HepG2 (cell line): ENCODE results near the gene NAP1L4. TPM values are rescaled to one million over a fixed set of nuclear protein-coding genes. Genes with fewer than 3 reads are reported as not detected.

Source experiments
- AGO1 ChIP-seq: fragments of 200-400 bp; formaldehyde crosslinking; IDR thresholded peaks from 2 replicates; pipeline ENCODE4 v1.6.1; 2017; ENCODE audit warnings: mild to moderate bottlenecking, low read depth, low read length, moderate library complexity; ENCODE audit not compliant: poor library complexity, severe bottlenecking
- CHCHD3 ChIP-seq: sonication (generic); formaldehyde crosslinking; IDR thresholded peaks from 2 replicates; pipeline ENCODE4 v1.8.0; 2022; ENCODE audit warnings: mild to moderate bottlenecking, missing genetic modification reagents, moderate library complexity
- GABPA ChIP-seq, 2 experiments: IDR thresholded peaks; 2 replicates each; pipeline ENCODE4 v1.6.1; 2011 to 2016; ENCODE audit warnings: low read depth in 2 of 2, low read length in 1 of 2, missing biosample characterization in 1 of 2, missing genetic modification characterization in 1 of 2
- IKZF4 ChIP-seq: sonication (generic); formaldehyde crosslinking; IDR thresholded peaks from 2 replicates; pipeline ENCODE4 v1.5.1; 2020; ENCODE audit warnings: borderline replicate concordance, mild to moderate bottlenecking, low read depth, missing genetic modification reagents; ENCODE audit errors: not compliant biosample characterization
- ISX ChIP-seq: sonication (generic); formaldehyde crosslinking; conservative IDR thresholded peaks from 2 replicates; pipeline ENCODE4 v1.5.0; 2020; ENCODE audit warnings: missing genetic modification reagents
- KMT2A ChIP-seq: sonication (generic); formaldehyde crosslinking; IDR thresholded peaks from 2 replicates; pipeline ENCODE4 v1.4.0; 2020; ENCODE audit warnings: missing genetic modification reagents
- MED1 ChIP-seq: sonication (generic); formaldehyde crosslinking; IDR thresholded peaks from 2 replicates; pipeline ENCODE4 v1.4.0; 2020; ENCODE audit warnings: missing genetic modification reagents
- MXI1 ChIP-seq: IDR thresholded peaks from 3 replicates; pipeline ENCODE4 v1.6.1; 2012; ENCODE audit warnings: low read depth, low read length, inconsistent platforms, borderline replicate concordance
- NFE2L2 ChIP-seq: fragments of 150-350 bp; IDR thresholded peaks from 2 replicates; pipeline ENCODE4 v1.6.1; 2014; ENCODE audit warnings: low read length
- POLR2AphosphoS5 ChIP-seq: IDR thresholded peaks from 2 replicates; pipeline ENCODE4 v1.6.1; 2012; ENCODE audit warnings: low read depth, low read length
- RFXAP ChIP-seq: sonication (generic); formaldehyde crosslinking; IDR thresholded peaks from 2 replicates; pipeline ENCODE4 v1.4.0; 2020; ENCODE audit warnings: missing genetic modification reagents, borderline replicate concordance
- RNF2 ChIP-seq: fragments of 450-650 bp; conservative IDR thresholded peaks from 2 replicates; pipeline ENCODE4 v1.6.1; 2016; ENCODE audit warnings: low read depth
- ZBTB38 ChIP-seq: sonication (generic); formaldehyde crosslinking; IDR thresholded peaks from 2 replicates; pipeline ENCODE4 v1.5.1; 2020; ENCODE audit warnings: mild to moderate bottlenecking, missing genetic modification reagents
- ZMYM4 ChIP-seq: sonication (generic); formaldehyde crosslinking; IDR thresholded peaks from 2 replicates; pipeline ENCODE4 v1.8.1; 2023; ENCODE audit warnings: mild to moderate bottlenecking, missing genetic modification reagents
- ZNF3 ChIP-seq: IDR thresholded peaks from 2 replicates; pipeline ENCODE4 v1.7.0; 2017; ENCODE audit warnings: inconsistent platforms
- ZNF670 ChIP-seq: sonication (generic); formaldehyde crosslinking; IDR thresholded peaks from 2 replicates; pipeline ENCODE4 v1.8.0; 2022; ENCODE audit warnings: mild to moderate bottlenecking, missing genetic modification reagents, borderline replicate concordance
- polyA plus RNA-seq, 8 experiments: library from polyadenylated mRNA; depleted of rRNA in 3 of 8; stranded (reverse) in 7 of 8; unstranded in 1 of 8; fragments of >200 nt; fragmentation: Illumina TruSeq in 4 of 8; extraction: Trizol in 4 of 8; gene quantifications; 2 replicates each; pipeline versions ENCODE4 v1.2.1 to v1.2.3, GENCODE V29; 2011 to 2016; ENCODE audit warnings: low read depth in 4 of 8, missing spikeins in 1 of 8, mixed read lengths in 1 of 8; ENCODE audit not compliant: insufficient read depth in 1 of 8
- total RNA-seq, 5 experiments: library from RNA; depleted of rRNA; stranded (reverse); fragments of >200 nt; fragmentation: Illumina TruSeq; extraction: Trizol; gene quantifications; 2 replicates each; pipeline ENCODE4 v1.2.3, GENCODE V29; 2016; ENCODE audit warnings: low read depth in 1 of 5
- TF ChIP-seq, protein P1 (sequence below): conservative IDR thresholded peaks from 2 replicates; pipeline ENCODE4 v1.6.1; 2018; ENCODE audit warnings: missing genetic modification reagents
- TF ChIP-seq, protein P2 (sequence below): sonication (generic); formaldehyde crosslinking; IDR thresholded peaks from 2 replicates; pipeline ENCODE4 v1.5.1; 2020; ENCODE audit warnings: mild to moderate bottlenecking, moderate library complexity, missing genetic modification reagents
- TF ChIP-seq, protein P3 (sequence below): sonication (generic); formaldehyde crosslinking; IDR thresholded peaks from 2 replicates; pipeline ENCODE4 v1.5.0; 2020; ENCODE audit warnings: missing genetic modification reagents
- TF ChIP-seq, protein P4 (sequence below): IDR thresholded peaks from 2 replicates; pipeline ENCODE4 v1.6.1; 2016; ENCODE audit warnings: low read depth, control low read depth
- TF ChIP-seq, protein P5 (sequence below): sonication (generic); formaldehyde crosslinking; IDR thresholded peaks from 2 replicates; pipeline ENCODE4 v1.4.0; 2020; ENCODE audit warnings: missing genetic modification reagents

The NAP1L4 gene
- total and polyA plus RNA-seq, 2 of the 13 experiments (the other 11 are each of a cell fraction or from before 2014, with no cell fraction given), result 64.0 to 186 TPM

DNA sequence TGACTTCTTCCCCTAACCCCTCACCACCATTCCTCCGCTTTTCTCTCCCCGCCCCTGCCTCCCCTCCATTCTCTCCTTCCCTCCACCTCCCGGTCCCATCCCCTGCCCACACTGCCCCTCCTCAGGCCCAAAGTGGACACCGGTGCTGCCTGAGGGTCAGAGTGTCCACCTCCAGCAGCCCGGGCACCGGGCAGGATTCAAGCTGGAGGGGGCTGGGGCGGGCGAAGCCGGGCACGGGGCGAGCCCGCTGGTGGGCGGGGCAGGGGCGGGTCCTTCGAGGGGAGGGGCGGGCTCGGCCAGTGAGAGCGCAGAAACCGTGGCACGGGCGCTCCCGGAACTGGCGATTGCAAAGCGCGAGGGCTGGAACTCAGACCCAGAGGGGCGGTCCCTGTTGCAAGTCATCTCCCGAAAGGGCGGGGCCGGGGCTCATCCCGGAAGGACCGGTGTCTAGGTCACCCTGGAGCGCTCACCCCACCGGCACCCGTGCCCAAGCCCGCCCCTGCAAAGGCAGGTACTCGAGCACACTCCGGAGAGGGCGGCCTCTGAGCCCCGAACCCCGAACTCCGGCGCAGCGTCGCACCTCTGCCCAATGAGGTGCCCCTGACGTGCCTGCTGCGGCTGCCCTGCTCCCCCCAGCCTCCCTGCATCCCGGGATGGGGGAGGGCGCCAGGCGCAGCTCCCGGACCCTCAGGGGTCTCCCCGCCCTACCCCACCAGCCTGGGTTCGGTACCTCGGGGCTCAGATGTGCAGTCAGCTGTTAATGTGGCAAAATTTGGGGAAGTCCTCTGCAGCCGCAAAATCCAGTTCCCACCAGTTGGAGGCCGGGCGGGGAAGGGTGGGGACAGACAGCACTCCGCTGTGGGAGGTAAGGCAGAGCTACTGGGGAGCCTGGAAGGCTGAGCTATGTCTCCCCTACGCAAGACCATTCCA lies 90.0 kb downstream of the NAP1L4 start (continued):
- TF ChIP-seq, protein P1, sequence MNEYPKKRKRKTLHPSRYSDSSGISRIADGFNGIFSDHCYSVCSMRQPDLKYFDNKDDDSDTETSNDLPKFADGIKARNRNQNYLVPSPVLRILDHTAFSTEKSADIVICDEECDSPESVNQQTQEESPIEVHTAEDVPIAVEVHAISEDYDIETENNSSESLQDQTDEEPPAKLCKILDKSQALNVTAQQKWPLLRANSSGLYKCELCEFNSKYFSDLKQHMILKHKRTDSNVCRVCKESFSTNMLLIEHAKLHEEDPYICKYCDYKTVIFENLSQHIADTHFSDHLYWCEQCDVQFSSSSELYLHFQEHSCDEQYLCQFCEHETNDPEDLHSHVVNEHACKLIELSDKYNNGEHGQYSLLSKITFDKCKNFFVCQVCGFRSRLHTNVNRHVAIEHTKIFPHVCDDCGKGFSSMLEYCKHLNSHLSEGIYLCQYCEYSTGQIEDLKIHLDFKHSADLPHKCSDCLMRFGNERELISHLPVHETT (CRISPR knock-in tag), result 0 out of 2 replicates have a peak, but pooled peaks have one; percentile 24
- no peak; the same call in 1 of the 2 replicates for TF ChIP-seq MED1 (CRISPR knock-in tag)
- TF ChIP-seq KMT2A (CRISPR knock-in tag), result no peak
- TF ChIP-seq MXI1, result peak; percentile 64; the same call in 1 of the 3 replicates
- TF ChIP-seq, protein P2, sequence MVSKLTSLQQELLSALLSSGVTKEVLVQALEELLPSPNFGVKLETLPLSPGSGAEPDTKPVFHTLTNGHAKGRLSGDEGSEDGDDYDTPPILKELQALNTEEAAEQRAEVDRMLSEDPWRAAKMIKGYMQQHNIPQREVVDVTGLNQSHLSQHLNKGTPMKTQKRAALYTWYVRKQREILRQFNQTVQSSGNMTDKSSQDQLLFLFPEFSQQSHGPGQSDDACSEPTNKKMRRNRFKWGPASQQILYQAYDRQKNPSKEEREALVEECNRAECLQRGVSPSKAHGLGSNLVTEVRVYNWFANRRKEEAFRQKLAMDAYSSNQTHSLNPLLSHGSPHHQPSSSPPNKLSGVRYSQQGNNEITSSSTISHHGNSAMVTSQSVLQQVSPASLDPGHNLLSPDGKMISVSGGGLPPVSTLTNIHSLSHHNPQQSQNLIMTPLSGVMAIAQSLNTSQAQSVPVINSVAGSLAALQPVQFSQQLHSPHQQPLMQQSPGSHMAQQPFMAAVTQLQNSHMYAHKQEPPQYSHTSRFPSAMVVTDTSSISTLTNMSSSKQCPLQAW (CRISPR knock-in tag), result no peak; the same call in 1 of the 2 replicates
- no peak for TF ChIP-seq GABPA (IDR thresholded peaks at IDR 0.05; ENCODE audit: low read depth, low read length)
- TF ChIP-seq GABPA (CRISPR knock-in tag; IDR thresholded peaks at IDR 0.05; ENCODE audit: low read depth), result peak; percentile 50
- TF ChIP-seq, protein P3, sequence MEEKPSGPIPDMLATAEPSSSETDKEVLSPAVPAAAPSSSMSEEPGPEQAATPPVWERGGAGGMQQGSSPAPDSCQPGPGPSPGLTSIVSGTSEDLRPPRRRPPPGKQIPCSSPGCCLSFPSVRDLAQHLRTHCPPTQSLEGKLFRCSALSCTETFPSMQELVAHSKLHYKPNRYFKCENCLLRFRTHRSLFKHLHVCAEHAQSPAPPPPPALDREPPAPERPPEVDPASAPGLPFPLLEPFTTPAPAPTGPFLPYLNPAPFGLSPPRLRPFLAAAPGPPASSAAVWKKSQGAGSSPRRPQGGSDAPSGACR, result no peak
- TF ChIP-seq ZNF3 (CRISPR knock-in tag), result no peak
- TF ChIP-seq, protein P4, sequence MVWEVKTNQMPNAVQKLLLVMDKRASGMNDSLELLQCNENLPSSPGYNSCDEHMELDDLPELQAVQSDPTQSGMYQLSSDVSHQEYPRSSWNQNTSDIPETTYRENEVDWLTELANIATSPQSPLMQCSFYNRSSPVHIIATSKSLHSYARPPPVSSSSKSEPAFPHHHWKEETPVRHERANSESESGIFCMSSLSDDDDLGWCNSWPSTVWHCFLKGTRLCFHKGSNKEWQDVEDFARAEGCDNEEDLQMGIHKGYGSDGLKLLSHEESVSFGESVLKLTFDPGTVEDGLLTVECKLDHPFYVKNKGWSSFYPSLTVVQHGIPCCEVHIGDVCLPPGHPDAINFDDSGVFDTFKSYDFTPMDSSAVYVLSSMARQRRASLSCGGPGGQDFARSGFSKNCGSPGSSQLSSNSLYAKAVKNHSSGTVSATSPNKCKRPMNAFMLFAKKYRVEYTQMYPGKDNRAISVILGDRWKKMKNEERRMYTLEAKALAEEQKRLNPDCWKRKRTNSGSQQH (CRISPR knock-in tag), result 0 out of 2 replicates have a peak, but pooled peaks have one; percentile 51
- TF ChIP-seq ZMYM4 (CRISPR knock-in tag), result 0 out of 2 replicates have a peak, but pooled peaks have one; percentile 7
- TF ChIP-seq, protein P5, sequence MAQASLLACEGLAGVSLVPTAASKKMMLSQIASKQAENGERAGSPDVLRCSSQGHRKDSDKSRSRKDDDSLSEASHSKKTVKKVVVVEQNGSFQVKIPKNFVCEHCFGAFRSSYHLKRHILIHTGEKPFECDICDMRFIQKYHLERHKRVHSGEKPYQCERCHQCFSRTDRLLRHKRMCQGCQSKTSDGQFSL, result peak; percentile 80; the same call in 1 of the 2 replicates
- TF ChIP-seq ZNF670 (CRISPR knock-in tag), result 0 out of 2 replicates have a peak, but pooled peaks have one; percentile 27
- TF ChIP-seq ISX, result no peak
- TF ChIP-seq CHCHD3 (CRISPR knock-in tag), result peak; percentile 86; the same call in 1 of the 2 replicates
- TF ChIP-seq RFXAP (CRISPR knock-in tag), result 0 out of 2 replicates have a peak, but pooled peaks have one; percentile 4
- TF ChIP-seq POLR2AphosphoS5, result 0 out of 2 replicates have a peak, but pooled peaks have one; percentile 25
- no peak for TF ChIP-seq ZBTB38
- TF ChIP-seq AGO1, result peak; percentile 15
- no peak for TF ChIP-seq IKZF4 (CRISPR knock-in tag)
- no peak for TF ChIP-seq RNF2
- peak; percentile 9; the same call in 1 of the 2 replicates for TF ChIP-seq NFE2L2
